GM12878 (cell line): ENCODE measurements around the gene DAAM1. TPM values are rescaled to one million over a fixed set of nuclear protein-coding genes. Genes with fewer than 3 reads are reported as not detected.

ENCODE experiments used
- CBFB ChIP-seq: IDR thresholded peaks from 2 replicates; pipeline ENCODE4 v1.6.1; 2016; ENCODE audit warnings: antibody characterized with exemption, low read depth
- EED ChIP-seq: sonication (generic); IDR thresholded peaks from 2 replicates; pipeline ENCODE4 v1.6.1; 2016; ENCODE audit warnings: antibody characterized with exemption, low read depth
- FOS ChIP-seq: IDR thresholded peaks from 3 replicates; pipeline ENCODE4 v1.6.1; 2011; ENCODE audit warnings: borderline replicate concordance; ENCODE audit not compliant: insufficient read length; ENCODE audit errors: extremely low read depth
- HCFC1 ChIP-seq: fragments of 150-350 bp; IDR thresholded peaks from 2 replicates; pipeline ENCODE4 v1.6.1; 2014; ENCODE audit warnings: low read length
- MTA2 ChIP-seq: fragments of 450-650 bp; IDR thresholded peaks from 2 replicates; pipeline ENCODE4 v1.6.1; 2016; ENCODE audit warnings: low read depth, mild to moderate bottlenecking, moderate library complexity
- NFIC ChIP-seq: IDR thresholded peaks from 2 replicates; pipeline ENCODE4 v1.6.1; 2012; ENCODE audit warnings: low read depth, mild to moderate bottlenecking, inconsistent platforms, low read length, moderate library complexity
- NFXL1 ChIP-seq: fragments of 450-650 bp; IDR thresholded peaks from 2 replicates; pipeline ENCODE4 v1.6.1; 2017; ENCODE audit warnings: antibody characterized with exemption, mild to moderate bottlenecking, borderline replicate concordance
- NRF1 ChIP-seq: conservative IDR thresholded peaks from 2 replicates; pipeline ENCODE4 v1.6.1; 2011; ENCODE audit warnings: mild to moderate bottlenecking, low read depth, low read length, improper control_type of control experiment
- SP1 ChIP-seq: IDR thresholded peaks from one replicate; pipeline ENCODE4 v1.6.1; 2011; ENCODE audit warnings: low read depth, low read length
- TCF3 ChIP-seq: IDR thresholded peaks from 2 replicates; pipeline ENCODE4 v1.6.1; 2012; ENCODE audit warnings: low read depth, mild to moderate bottlenecking, low read length, borderline replicate concordance; ENCODE audit not compliant: insufficient read depth
- ZNF384 ChIP-seq: IDR thresholded peaks from 2 replicates; pipeline ENCODE4 v1.6.1; 2012; ENCODE audit warnings: low read depth, mild to moderate bottlenecking, low read length, improper control_type of control experiment, borderline replicate concordance
- polyA plus RNA-seq, 11 experiments: library from polyadenylated mRNA; depleted of rRNA in 4 of 11; unstranded in 6 of 11; stranded (reverse) in 5 of 11; fragments of >200 nt; fragmentation: Nextera tagmentation in 4 of 11; fragmentation: Illumina TruSeq in 1 of 11; extraction: Ambion mirVana in 4 of 11; extraction: Trizol in 1 of 11; gene quantifications; 1 replicate in 1 of 11; 2 replicates in 10 of 11; pipeline versions ENCODE4 v1.2.1 to v1.2.3, GENCODE V29; 2011 to 2016; ENCODE audit warnings: inconsistent platforms in 2 of 11, missing spikeins in 2 of 11, low read depth in 1 of 11
- total RNA-seq, 4 experiments: library from RNA; depleted of rRNA in 3 of 4; stranded (reverse); fragments of >200 nt in 3 of 4; fragmentation: Illumina TruSeq in 1 of 4; extraction: Trizol in 1 of 4; gene quantifications; 2 replicates each; pipeline versions ENCODE4 v1.2.1 to v1.2.3, GENCODE V29; 2013 to 2021
- TF ChIP-seq, protein P1 (sequence below): fragments of 450-650 bp; IDR thresholded peaks from 2 replicates; pipeline ENCODE4 v1.6.1; 2016; ENCODE audit warnings: mild to moderate bottlenecking, moderate library complexity, borderline replicate concordance
- TF ChIP-seq, protein P2 (sequence below): IDR thresholded peaks from 2 replicates; pipeline ENCODE4 v1.6.1; 2011; ENCODE audit warnings: low read depth, low read length, improper control_type of control experiment, borderline replicate concordance
- TF ChIP-seq, protein P3 (sequence below): fragments of 450-650 bp; formaldehyde crosslinking; IDR thresholded peaks from 2 replicates; pipeline ENCODE4 v1.4.0; 2022; ENCODE audit warnings: mild to moderate bottlenecking, moderate library complexity
- TF ChIP-seq, protein P4 (sequence below): IDR thresholded peaks from 2 replicates; pipeline ENCODE4 v1.6.1; 2012; ENCODE audit warnings: low read depth, low read length, improper control_type of control experiment
- TF ChIP-seq, protein P5 (sequence below): fragments of 450-650 bp; IDR thresholded peaks from 2 replicates; pipeline ENCODE4 v1.6.1; 2018; ENCODE audit warnings: borderline replicate concordance, mild to moderate bottlenecking; ENCODE audit not compliant: partially characterized antibody

Gene DAAM1
- total and polyA plus RNA-seq, 10 of the 15 experiments (the other 5 are each of a cell fraction or from before 2014, with no cell fraction given): 13.8 to 32.4 (median 24.2) TPM

DNA sequence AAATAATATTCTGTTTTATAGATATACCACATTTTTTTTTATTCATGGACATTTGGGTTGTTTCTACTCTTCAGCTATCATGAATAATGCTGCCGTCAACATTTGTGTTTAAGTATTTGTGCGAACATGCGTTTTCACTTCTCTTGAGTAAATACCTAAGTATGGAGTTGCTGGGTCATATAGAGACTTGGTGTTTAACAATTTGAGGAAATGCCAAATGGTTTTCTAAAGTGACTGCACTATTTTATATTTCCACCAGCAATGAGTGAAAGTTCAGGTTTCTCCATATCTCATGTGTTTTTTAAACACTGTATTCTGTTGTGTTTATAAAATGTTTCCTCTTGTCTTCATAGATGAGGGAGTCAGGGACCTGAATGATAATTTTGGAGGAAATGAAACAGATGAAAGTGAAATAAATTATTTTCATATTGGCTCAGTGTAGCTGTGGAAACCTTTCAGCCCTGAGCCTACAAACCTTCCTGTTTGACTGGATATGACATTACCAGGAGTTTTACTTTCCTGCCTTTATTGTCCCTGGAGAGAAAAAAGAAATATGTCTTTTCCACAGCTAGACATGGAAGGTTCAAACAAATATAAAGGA is 26.3 kb downstream of the DAAM1 start (continued):
- TF ChIP-seq, protein P1, sequence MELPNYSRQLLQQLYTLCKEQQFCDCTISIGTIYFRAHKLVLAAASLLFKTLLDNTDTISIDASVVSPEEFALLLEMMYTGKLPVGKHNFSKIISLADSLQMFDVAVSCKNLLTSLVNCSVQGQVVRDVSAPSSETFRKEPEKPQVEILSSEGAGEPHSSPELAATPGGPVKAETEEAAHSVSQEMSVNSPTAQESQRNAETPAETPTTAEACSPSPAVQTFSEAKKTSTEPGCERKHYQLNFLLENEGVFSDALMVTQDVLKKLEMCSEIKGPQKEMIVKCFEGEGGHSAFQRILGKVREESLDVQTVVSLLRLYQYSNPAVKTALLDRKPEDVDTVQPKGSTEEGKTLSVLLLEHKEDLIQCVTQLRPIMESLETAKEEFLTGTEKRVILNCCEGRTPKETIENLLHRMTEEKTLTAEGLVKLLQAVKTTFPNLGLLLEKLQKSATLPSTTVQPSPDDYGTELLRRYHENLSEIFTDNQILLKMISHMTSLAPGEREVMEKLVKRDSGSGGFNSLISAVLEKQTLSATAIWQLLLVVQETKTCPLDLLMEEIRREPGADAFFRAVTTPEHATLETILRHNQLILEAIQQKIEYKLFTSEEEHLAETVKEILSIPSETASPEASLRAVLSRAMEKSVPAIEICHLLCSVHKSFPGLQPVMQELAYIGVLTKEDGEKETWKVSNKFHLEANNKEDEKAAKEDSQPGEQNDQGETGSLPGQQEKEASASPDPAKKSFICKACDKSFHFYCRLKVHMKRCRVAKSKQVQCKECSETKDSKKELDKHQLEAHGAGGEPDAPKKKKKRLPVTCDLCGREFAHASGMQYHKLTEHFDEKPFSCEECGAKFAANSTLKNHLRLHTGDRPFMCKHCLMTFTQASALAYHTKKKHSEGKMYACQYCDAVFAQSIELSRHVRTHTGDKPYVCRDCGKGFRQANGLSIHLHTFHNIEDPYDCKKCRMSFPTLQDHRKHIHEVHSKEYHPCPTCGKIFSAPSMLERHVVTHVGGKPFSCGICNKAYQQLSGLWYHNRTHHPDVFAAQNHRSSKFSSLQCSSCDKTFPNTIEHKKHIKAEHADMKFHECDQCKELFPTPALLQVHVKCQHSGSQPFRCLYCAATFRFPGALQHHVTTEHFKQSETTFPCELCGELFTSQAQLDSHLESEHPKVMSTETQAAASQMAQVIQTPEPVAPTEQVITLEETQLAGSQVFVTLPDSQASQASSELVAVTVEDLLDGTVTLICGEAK: no peak
- TF ChIP-seq MTA2 (peak; percentile 32; the same call in 1 of the 2 replicates), ZNF384 (no peak), HCFC1 (no peak), SP1 (no peak), NFXL1 (no peak), NRF1 (no peak), NFIC (peak; percentile 72), FOS (no peak), TCF3 (no peak), CBFB (no peak), EED (no peak)
- TF ChIP-seq, protein P2, sequence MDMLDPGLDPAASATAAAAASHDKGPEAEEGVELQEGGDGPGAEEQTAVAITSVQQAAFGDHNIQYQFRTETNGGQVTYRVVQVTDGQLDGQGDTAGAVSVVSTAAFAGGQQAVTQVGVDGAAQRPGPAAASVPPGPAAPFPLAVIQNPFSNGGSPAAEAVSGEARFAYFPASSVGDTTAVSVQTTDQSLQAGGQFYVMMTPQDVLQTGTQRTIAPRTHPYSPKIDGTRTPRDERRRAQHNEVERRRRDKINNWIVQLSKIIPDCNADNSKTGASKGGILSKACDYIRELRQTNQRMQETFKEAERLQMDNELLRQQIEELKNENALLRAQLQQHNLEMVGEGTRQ: no peak
- TF ChIP-seq, protein P3, sequence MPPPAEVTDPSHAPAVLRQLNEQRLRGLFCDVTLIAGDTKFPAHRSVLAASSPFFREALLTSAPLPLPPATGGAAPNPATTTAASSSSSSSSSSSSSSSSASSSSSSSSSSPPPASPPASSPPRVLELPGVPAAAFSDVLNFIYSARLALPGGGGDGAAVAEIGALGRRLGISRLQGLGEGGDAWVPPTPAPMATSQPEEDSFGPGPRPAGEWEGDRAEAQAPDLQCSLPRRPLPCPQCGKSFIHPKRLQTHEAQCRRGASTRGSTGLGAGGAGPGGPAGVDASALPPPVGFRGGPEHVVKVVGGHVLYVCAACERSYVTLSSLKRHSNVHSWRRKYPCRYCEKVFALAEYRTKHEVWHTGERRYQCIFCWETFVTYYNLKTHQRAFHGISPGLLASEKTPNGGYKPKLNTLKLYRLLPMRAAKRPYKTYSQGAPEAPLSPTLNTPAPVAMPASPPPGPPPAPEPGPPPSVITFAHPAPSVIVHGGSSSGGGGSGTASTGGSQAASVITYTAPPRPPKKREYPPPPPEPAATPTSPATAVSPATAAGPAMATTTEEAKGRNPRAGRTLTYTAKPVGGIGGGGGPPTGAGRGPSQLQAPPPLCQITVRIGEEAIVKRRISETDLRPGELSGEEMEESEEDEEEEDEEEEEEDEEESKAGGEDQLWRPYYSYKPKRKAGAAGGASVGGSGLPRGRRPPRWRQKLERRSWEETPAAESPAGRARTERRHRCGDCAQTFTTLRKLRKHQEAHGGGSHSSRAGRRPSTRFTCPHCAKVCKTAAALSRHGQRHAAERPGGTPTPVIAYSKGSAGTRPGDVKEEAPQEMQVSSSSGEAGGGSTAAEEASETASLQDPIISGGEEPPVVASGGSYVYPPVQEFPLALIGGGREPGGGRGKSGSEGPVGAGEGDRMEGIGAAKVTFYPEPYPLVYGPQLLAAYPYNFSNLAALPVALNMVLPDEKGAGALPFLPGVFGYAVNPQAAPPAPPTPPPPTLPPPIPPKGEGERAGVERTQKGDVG (CRISPR knock-in tag): no peak
- TF ChIP-seq, protein P4, sequence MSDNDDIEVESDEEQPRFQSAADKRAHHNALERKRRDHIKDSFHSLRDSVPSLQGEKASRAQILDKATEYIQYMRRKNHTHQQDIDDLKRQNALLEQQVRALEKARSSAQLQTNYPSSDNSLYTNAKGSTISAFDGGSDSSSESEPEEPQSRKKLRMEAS: no peak
- TF ChIP-seq, protein P5, sequence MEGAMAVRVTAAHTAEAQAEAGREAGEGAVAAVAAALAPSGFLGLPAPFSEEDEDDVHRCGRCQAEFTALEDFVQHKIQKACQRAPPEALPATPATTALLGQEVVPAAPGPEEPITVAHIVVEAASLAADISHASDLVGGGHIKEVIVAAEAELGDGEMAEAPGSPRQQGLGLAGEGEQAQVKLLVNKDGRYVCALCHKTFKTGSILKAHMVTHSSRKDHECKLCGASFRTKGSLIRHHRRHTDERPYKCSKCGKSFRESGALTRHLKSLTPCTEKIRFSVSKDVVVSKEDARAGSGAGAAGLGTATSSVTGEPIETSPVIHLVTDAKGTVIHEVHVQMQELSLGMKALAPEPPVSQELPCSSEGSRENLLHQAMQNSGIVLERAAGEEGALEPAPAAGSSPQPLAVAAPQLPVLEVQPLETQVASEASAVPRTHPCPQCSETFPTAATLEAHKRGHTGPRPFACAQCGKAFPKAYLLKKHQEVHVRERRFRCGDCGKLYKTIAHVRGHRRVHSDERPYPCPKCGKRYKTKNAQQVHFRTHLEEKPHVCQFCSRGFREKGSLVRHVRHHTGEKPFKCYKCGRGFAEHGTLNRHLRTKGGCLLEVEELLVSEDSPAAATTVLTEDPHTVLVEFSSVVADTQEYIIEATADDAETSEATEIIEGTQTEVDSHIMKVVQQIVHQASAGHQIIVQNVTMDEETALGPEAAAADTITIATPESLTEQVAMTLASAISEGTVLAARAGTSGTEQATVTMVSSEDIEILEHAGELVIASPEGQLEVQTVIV: no peak
